HEK293 (cell line): Measurements from ENCODE around the gene CC2D2B.
A peak's percentile ranks its signal among the peaks of the same experiment; 100 is the strongest.

Experiments
- BCL11B ChIP-seq: fragments of 450-650 bp; formaldehyde crosslinking; IDR thresholded peaks from 2 replicates; pipeline ENCODE4 v1.5.1; 2016; ENCODE audit warnings: low read depth, missing biosample characterization, missing genetic modification characterization
- GLIS2 ChIP-seq: fragments of 450-650 bp; formaldehyde crosslinking; IDR thresholded peaks from 2 replicates; pipeline ENCODE4 v1.5.1; 2016; ENCODE audit warnings: missing biosample characterization, missing genetic modification characterization
- ZBTB49 ChIP-seq: fragments of 450-650 bp; formaldehyde crosslinking; IDR thresholded peaks from 2 replicates; pipeline ENCODE4 v1.5.1; 2016; ENCODE audit warnings: missing biosample characterization, missing genetic modification characterization, low read depth
- ZBTB8A ChIP-seq: fragments of 450-650 bp; formaldehyde crosslinking; IDR thresholded peaks from 2 replicates; pipeline ENCODE4 v1.5.1; 2016; ENCODE audit warnings: missing biosample characterization, missing genetic modification characterization
- ZFP3 ChIP-seq: fragments of 450-650 bp; formaldehyde crosslinking; IDR thresholded peaks from 2 replicates; pipeline ENCODE4 v1.5.1; 2016; ENCODE audit warnings: low read depth, missing biosample characterization, missing genetic modification characterization
- ZNF169 ChIP-seq: fragments of 450-650 bp; formaldehyde crosslinking; IDR thresholded peaks from 2 replicates; pipeline ENCODE4 v1.5.1; 2016; ENCODE audit warnings: missing biosample characterization, missing genetic modification characterization
- ZNF211 ChIP-seq: fragments of 450-650 bp; formaldehyde crosslinking; IDR thresholded peaks from 2 replicates; pipeline ENCODE4 v1.5.1; 2016; ENCODE audit warnings: low read depth, missing biosample characterization, missing genetic modification characterization
- ZNF214 ChIP-seq: fragments of 450-650 bp; formaldehyde crosslinking; IDR thresholded peaks from 2 replicates; pipeline ENCODE4 v1.5.1; 2017; ENCODE audit warnings: missing biosample characterization, mild to moderate bottlenecking, missing genetic modification characterization, borderline replicate concordance
- ZNF292 ChIP-seq: fragments of 450-650 bp; formaldehyde crosslinking; IDR thresholded peaks from 2 replicates; pipeline ENCODE4 v1.5.1; 2016; ENCODE audit warnings: low read depth, missing biosample characterization, missing genetic modification characterization, borderline replicate concordance
- ZNF423 ChIP-seq: fragments of 450-650 bp; formaldehyde crosslinking; IDR thresholded peaks from 2 replicates; pipeline ENCODE4 v1.5.1; 2016; ENCODE audit warnings: missing biosample characterization, missing genetic modification characterization
- ZNF518A ChIP-seq: fragments of 450-650 bp; formaldehyde crosslinking; conservative IDR thresholded peaks from 2 replicates; pipeline ENCODE4 v1.5.1; 2016; ENCODE audit warnings: low read depth, missing biosample characterization, missing genetic modification characterization
- ZNF530 ChIP-seq: fragments of 450-650 bp; formaldehyde crosslinking; IDR thresholded peaks from 2 replicates; pipeline ENCODE4 v1.5.1; 2016; ENCODE audit warnings: low read depth, missing biosample characterization, missing genetic modification characterization
- ZNF548 ChIP-seq: fragments of 450-650 bp; formaldehyde crosslinking; IDR thresholded peaks from 2 replicates; pipeline ENCODE4 v1.5.1; 2016; ENCODE audit warnings: missing biosample characterization, missing genetic modification characterization
- ZNF555 ChIP-seq: fragments of 450-650 bp; formaldehyde crosslinking; conservative IDR thresholded peaks from 2 replicates; pipeline ENCODE4 v1.5.1; 2017; ENCODE audit warnings: missing biosample characterization, mild to moderate bottlenecking, missing genetic modification characterization, inconsistent platforms
- ZNF558 ChIP-seq: fragments of 450-650 bp; formaldehyde crosslinking; IDR thresholded peaks from 2 replicates; pipeline ENCODE4 v1.5.1; 2016; ENCODE audit warnings: missing biosample characterization, missing genetic modification characterization
- ZNF571 ChIP-seq: fragments of 450-650 bp; formaldehyde crosslinking; IDR thresholded peaks from 2 replicates; pipeline ENCODE4 v1.5.0; 2017; ENCODE audit warnings: missing biosample characterization, missing genetic modification characterization
- ZSCAN16 ChIP-seq: fragments of 450-650 bp; formaldehyde crosslinking; IDR thresholded peaks from 2 replicates; pipeline ENCODE4 v1.5.1; 2016; ENCODE audit warnings: missing biosample characterization, missing genetic modification characterization
- ZXDB ChIP-seq: fragments of 450-650 bp; formaldehyde crosslinking; IDR thresholded peaks from 2 replicates; pipeline ENCODE4 v1.5.1; 2016; ENCODE audit warnings: missing biosample characterization, missing genetic modification characterization
- TF ChIP-seq, protein P1 (sequence below): fragments of 450-650 bp; formaldehyde crosslinking; IDR thresholded peaks from 2 replicates; pipeline ENCODE4 v1.5.1; 2016; ENCODE audit warnings: missing biosample characterization, missing genetic modification characterization
- TF ChIP-seq, protein P2 (sequence below): fragments of 450-650 bp; formaldehyde crosslinking; IDR thresholded peaks from 2 replicates; pipeline ENCODE4 v1.5.1; 2016; ENCODE audit warnings: missing biosample characterization, missing genetic modification characterization, borderline replicate concordance
- TF ChIP-seq, protein P3 (sequence below): fragments of 450-650 bp; formaldehyde crosslinking; IDR thresholded peaks from 2 replicates; pipeline ENCODE4 v1.5.1; 2016; ENCODE audit warnings: missing biosample characterization, missing genetic modification characterization

The CC2D2B gene

GRCh38 chr10:96043033-96043892, 135.5 kb downstream of the CC2D2B start, which contains the start of gene CCNJ (continued):
- TF ChIP-seq, protein P1, sequence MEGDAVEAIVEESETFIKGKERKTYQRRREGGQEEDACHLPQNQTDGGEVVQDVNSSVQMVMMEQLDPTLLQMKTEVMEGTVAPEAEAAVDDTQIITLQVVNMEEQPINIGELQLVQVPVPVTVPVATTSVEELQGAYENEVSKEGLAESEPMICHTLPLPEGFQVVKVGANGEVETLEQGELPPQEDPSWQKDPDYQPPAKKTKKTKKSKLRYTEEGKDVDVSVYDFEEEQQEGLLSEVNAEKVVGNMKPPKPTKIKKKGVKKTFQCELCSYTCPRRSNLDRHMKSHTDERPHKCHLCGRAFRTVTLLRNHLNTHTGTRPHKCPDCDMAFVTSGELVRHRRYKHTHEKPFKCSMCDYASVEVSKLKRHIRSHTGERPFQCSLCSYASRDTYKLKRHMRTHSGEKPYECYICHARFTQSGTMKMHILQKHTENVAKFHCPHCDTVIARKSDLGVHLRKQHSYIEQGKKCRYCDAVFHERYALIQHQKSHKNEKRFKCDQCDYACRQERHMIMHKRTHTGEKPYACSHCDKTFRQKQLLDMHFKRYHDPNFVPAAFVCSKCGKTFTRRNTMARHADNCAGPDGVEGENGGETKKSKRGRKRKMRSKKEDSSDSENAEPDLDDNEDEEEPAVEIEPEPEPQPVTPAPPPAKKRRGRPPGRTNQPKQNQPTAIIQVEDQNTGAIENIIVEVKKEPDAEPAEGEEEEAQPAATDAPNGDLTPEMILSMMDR, result peak; percentile 21
- TF ChIP-seq, protein P2, sequence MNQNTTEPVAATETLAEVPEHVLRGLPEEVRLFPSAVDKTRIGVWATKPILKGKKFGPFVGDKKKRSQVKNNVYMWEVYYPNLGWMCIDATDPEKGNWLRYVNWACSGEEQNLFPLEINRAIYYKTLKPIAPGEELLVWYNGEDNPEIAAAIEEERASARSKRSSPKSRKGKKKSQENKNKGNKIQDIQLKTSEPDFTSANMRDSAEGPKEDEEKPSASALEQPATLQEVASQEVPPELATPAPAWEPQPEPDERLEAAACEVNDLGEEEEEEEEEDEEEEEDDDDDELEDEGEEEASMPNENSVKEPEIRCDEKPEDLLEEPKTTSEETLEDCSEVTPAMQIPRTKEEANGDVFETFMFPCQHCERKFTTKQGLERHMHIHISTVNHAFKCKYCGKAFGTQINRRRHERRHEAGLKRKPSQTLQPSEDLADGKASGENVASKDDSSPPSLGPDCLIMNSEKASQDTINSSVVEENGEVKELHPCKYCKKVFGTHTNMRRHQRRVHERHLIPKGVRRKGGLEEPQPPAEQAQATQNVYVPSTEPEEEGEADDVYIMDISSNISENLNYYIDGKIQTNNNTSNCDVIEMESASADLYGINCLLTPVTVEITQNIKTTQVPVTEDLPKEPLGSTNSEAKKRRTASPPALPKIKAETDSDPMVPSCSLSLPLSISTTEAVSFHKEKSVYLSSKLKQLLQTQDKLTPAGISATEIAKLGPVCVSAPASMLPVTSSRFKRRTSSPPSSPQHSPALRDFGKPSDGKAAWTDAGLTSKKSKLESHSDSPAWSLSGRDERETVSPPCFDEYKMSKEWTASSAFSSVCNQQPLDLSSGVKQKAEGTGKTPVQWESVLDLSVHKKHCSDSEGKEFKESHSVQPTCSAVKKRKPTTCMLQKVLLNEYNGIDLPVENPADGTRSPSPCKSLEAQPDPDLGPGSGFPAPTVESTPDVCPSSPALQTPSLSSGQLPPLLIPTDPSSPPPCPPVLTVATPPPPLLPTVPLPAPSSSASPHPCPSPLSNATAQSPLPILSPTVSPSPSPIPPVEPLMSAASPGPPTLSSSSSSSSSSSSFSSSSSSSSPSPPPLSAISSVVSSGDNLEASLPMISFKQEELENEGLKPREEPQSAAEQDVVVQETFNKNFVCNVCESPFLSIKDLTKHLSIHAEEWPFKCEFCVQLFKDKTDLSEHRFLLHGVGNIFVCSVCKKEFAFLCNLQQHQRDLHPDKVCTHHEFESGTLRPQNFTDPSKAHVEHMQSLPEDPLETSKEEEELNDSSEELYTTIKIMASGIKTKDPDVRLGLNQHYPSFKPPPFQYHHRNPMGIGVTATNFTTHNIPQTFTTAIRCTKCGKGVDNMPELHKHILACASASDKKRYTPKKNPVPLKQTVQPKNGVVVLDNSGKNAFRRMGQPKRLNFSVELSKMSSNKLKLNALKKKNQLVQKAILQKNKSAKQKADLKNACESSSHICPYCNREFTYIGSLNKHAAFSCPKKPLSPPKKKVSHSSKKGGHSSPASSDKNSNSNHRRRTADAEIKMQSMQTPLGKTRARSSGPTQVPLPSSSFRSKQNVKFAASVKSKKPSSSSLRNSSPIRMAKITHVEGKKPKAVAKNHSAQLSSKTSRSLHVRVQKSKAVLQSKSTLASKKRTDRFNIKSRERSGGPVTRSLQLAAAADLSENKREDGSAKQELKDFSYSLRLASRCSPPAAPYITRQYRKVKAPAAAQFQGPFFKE, result no peak
- TF ChIP-seq ZNF555 (tag by site-specific recombination), result no peak
- TF ChIP-seq, protein P3, sequence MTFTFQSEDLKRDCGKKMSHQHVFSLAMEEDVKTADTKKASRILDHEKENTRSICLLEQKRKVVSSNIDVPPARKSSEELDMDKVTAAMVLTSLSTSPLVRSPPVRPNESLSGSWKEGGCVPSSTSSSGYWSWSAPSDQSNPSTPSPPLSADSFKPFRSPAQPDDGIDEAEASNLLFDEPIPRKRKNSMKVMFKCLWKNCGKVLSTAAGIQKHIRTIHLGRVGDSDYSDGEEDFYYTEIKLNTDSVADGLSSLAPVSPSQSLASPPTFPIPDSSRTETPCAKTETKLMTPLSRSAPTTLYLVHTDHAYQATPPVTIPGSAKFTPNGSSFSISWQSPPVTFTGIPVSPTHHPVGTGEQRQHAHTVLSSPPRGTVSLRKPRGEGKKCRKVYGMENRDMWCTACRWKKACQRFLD (tag by site-specific recombination), result no peak
- TF ChIP-seq ZNF548 (tag by site-specific recombination), result no peak
- no peak for TF ChIP-seq ZNF211 (tag by site-specific recombination)
- TF ChIP-seq ZNF214, result no peak
- TF ChIP-seq ZSCAN16 (tag by site-specific recombination), result no peak
- no peak for TF ChIP-seq ZNF169 (tag by site-specific recombination)
- TF ChIP-seq BCL11B (tag by site-specific recombination), result no peak
- no peak for TF ChIP-seq ZNF423
- TF ChIP-seq ZNF292 (tag by site-specific recombination), result no peak
- TF ChIP-seq ZNF530 (tag by site-specific recombination), result no peak
- no peak for TF ChIP-seq ZNF558 (tag by site-specific recombination)
- peak; percentile 38 for TF ChIP-seq ZXDB (tag by site-specific recombination)
- peak; percentile 37; the same call in 1 of the 2 replicates for TF ChIP-seq ZBTB8A
- TF ChIP-seq ZNF571 (tag by site-specific recombination), result no peak
- no peak for TF ChIP-seq ZFP3 (tag by site-specific recombination)
- TF ChIP-seq ZNF518A, result no peak
- no peak for TF ChIP-seq GLIS2
- TF ChIP-seq ZBTB49 (tag by site-specific recombination), result no peak
